Panc1 (cell line): ENCODE measurements around the gene B4GAT1.

Experiments used
- CTCF ChIP-seq: fragments of 450-650 bp; IDR thresholded peaks from 2 replicates; pipeline ENCODE4 v1.5.1; 2017; ENCODE audit warnings: mild to moderate bottlenecking
- POLR2AphosphoS5 ChIP-seq: IDR thresholded peaks from 2 replicates; pipeline ENCODE4 v1.6.1; 2012; ENCODE audit warnings: mild to moderate bottlenecking, low read depth, low read length, moderate library complexity
- TCF7L2 ChIP-seq: IDR thresholded peaks from 2 replicates; pipeline ENCODE4 v1.6.1; 2011; ENCODE audit warnings: mild to moderate bottlenecking, low read depth, low read length, inconsistent platforms

- no peak for TF ChIP-seq CTCF
- TF ChIP-seq TCF7L2: no peak
- TF ChIP-seq POLR2AphosphoS5: no peak
Measured at GRCh38 chr11:66393954-66394353, 46.5 kb upstream of the B4GAT1 start.
